ENCODE measurements around the gene CEP250.

The CEP250 gene

GRCh38 chr20:35561671-35562070, 106.3 kb downstream of the CEP250 start:
- no peak overlapping the region for H3K9ac ChIP-seq (ENCODE audit: low read length in 2 of 2)
- no peak overlapping the region for H3K27ac ChIP-seq (ENCODE audit: low read length)
- no peaks in the 10 kb centered on the region for H3K9me3 ChIP-seq (ENCODE audit: control insufficient read depth in 2 of 2, low read length in 2 of 2)
- H3K4me3 ChIP-seq (ENCODE audit: low read length in 2 of 2), result no peak overlapping the region
- H3K27me3 ChIP-seq (ENCODE audit: control insufficient read depth in 1 of 2, insufficient read depth in 2 of 2, low read length in 2 of 2), result no peaks in the 10 kb centered on the region
- H3K36me3 ChIP-seq (ENCODE audit: control insufficient read depth in 2 of 2, insufficient read depth in 2 of 2, low read length in 2 of 2), result peaks cover 2 to 9% of the 10 kb centered on the region in 2 donors
- no peaks in the 10 kb centered on the region for H3K4me1 ChIP-seq (ENCODE audit: control insufficient read depth, insufficient read depth, low read length)

- Histone ChIP-seq H3K4me1 (ENCODE audit: control insufficient read depth, insufficient read depth, low read length) (no peaks in the 10 kb centered on the region), H3K4me3 (ENCODE audit: low read length in 2 of 2) (no peak overlapping the region), H3K36me3 (ENCODE audit: control insufficient read depth in 2 of 2, insufficient read depth in 2 of 2, low read length in 2 of 2) (peaks cover 0 to 3% of the 10 kb centered on the region in 2 donors), H3K27ac (ENCODE audit: low read length) (no peak overlapping the region), H3K9me3 (ENCODE audit: control insufficient read depth in 2 of 2, low read length in 2 of 2) (no peaks in the 10 kb centered on the region), H3K9ac (ENCODE audit: low read length in 2 of 2) (no peak overlapping the region), H3K27me3 (ENCODE audit: control insufficient read depth in 1 of 2, insufficient read depth in 2 of 2, low read length in 2 of 2) (no peaks in the 10 kb centered on the region)
Measured at GRCh38 chr20:35562541-35563110, 107.2 kb downstream of the CEP250 start.

GRCh38 chr20:35563834-35564233, 108.4 kb downstream of the CEP250 start:
- Histone ChIP-seq H3K4me1 (ENCODE audit: control insufficient read depth, insufficient read depth, low read length) (no peaks in the 10 kb centered on the region), H3K27ac (ENCODE audit: low read length) (no peak overlapping the region), H3K4me3 (ENCODE audit: low read length in 2 of 2) (no peak overlapping the region), H3K9me3 (ENCODE audit: control insufficient read depth in 2 of 2, low read length in 2 of 2) (no peaks in the 10 kb centered on the region), H3K9ac (ENCODE audit: low read length in 2 of 2) (no peak overlapping the region), H3K36me3 (ENCODE audit: control insufficient read depth in 2 of 2, insufficient read depth in 2 of 2, low read length in 2 of 2) (no peaks in the 10 kb centered on the region), H3K27me3 (ENCODE audit: control insufficient read depth in 1 of 2, insufficient read depth in 2 of 2, low read length in 2 of 2) (no peaks in the 10 kb centered on the region)

- no peak overlapping the region for H3K9ac ChIP-seq (ENCODE audit: low read length in 2 of 2)
- no peaks in the 10 kb centered on the region for H3K9me3 ChIP-seq (ENCODE audit: control insufficient read depth in 2 of 2, low read length in 2 of 2)
- H3K4me1 ChIP-seq (ENCODE audit: control insufficient read depth, insufficient read depth, low read length), result no peaks in the 10 kb centered on the region
- H3K36me3 ChIP-seq (ENCODE audit: control insufficient read depth in 2 of 2, insufficient read depth in 2 of 2, low read length in 2 of 2), result no peaks in the 10 kb centered on the region
- H3K27me3 ChIP-seq (ENCODE audit: control insufficient read depth in 1 of 2, insufficient read depth in 2 of 2, low read length in 2 of 2), result no peaks in the 10 kb centered on the region
- H3K27ac ChIP-seq (ENCODE audit: low read length), result no peak overlapping the region
- no peak overlapping the region for H3K4me3 ChIP-seq (ENCODE audit: low read length in 2 of 2)
Measured at GRCh38 chr20:35564905-35565304, 109.5 kb downstream of the CEP250 start.

GRCh38 chr20:35568645-35569044, 113.2 kb downstream of the CEP250 start:
- Histone ChIP-seq H3K4me3 (ENCODE audit: low read length in 2 of 2) (no peak overlapping the region), H3K9me3 (ENCODE audit: control insufficient read depth in 2 of 2, low read length in 2 of 2) (peaks cover 0 to 2% of the 10 kb centered on the region in 2 donors), H3K9ac (ENCODE audit: low read length in 2 of 2) (no peak overlapping the region), H3K27me3 (ENCODE audit: control insufficient read depth in 1 of 2, insufficient read depth in 2 of 2, low read length in 2 of 2) (no peaks in the 10 kb centered on the region), H3K4me1 (ENCODE audit: control insufficient read depth, insufficient read depth, low read length) (no peaks in the 10 kb centered on the region), H3K36me3 (ENCODE audit: control insufficient read depth in 2 of 2, insufficient read depth in 2 of 2, low read length in 2 of 2) (no peaks in the 10 kb centered on the region), H3K27ac (ENCODE audit: low read length) (no peak overlapping the region)
